Retinal pigment epithelial cell (primary cell): ENCODE results near the gene LGR6.

Experiments used
- DNase-seq: peaks from one replicate; pipeline ENCODE4 v3.0.0-alpha.2; 2010; ENCODE audit warnings: low read depth
- H3K4me3 ChIP-seq: 2 replicates; pipeline ENCODE4 v1.5.1; 2011; ENCODE audit warnings: mild to moderate bottlenecking, low read length, control low read depth, moderate library complexity
- TF ChIP-seq, protein P1 (sequence below): conservative IDR thresholded peaks from 2 replicates; pipeline ENCODE4 v1.5.1; 2011; ENCODE audit warnings: low read depth, low read length, control low read depth, inconsistent platforms

Gene LGR6

DNA sequence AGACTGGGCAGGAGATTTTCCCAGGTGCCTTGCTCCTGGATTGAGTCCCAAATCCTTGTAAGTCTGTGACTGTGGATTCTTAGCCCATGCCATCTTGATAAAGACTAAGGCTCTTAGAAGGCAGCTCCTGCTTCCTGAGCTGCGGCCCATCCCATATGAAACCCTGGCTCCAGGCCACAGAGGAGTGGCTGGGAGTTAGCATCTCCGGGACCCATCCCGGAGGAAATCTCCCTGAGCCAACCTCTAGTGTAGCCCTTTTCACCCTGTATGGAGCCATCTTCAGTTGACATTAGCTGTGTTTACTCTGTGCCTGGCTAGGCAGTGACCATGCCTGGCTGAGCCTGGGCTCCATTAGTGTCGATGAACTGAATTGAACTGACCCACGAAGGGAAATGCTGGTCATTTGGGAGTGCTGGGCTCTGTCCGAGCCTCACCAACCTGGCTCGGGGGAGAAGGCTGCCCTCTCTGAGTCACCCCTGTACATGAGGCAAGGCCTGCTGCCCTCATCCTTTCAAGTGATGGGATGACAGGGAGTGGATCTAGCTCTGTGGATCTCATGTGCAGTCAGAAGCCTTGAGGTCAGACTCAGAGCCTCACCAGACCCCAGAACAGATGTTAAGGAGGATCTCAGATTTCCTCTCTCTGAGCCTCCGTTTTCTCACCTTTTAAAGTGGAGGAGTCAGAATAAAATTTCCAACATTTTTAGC, 37.5 kb downstream of the LGR6 start:
- DNase-seq, result no peak
- TF ChIP-seq, protein P1, sequence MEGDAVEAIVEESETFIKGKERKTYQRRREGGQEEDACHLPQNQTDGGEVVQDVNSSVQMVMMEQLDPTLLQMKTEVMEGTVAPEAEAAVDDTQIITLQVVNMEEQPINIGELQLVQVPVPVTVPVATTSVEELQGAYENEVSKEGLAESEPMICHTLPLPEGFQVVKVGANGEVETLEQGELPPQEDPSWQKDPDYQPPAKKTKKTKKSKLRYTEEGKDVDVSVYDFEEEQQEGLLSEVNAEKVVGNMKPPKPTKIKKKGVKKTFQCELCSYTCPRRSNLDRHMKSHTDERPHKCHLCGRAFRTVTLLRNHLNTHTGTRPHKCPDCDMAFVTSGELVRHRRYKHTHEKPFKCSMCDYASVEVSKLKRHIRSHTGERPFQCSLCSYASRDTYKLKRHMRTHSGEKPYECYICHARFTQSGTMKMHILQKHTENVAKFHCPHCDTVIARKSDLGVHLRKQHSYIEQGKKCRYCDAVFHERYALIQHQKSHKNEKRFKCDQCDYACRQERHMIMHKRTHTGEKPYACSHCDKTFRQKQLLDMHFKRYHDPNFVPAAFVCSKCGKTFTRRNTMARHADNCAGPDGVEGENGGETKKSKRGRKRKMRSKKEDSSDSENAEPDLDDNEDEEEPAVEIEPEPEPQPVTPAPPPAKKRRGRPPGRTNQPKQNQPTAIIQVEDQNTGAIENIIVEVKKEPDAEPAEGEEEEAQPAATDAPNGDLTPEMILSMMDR, result no peak
- H3K4me3 ChIP-seq, result no peak overlapping the region

DNA sequence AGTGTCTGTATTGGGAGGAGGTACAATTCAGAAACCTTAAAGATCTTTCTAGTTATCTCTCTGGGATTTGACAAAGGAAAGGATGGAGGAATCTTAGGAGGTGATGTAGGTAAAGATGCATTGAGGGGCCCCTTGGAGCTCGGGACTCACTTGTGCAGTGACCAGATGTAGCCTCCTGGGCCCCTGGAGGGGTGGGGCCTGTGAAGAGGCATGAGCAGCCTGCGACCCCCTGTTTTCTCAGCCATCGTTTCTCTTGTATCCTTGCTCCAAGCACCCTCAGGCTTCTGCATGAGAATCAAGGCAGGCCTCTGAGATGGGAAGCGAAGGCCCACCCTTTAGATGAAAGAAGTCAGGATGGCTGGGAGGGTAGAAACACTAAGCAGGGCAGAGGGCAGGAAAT, 39.6 kb downstream of the LGR6 start:
- DNase-seq, result no peak
- no peak overlapping the region for H3K4me3 ChIP-seq
- TF ChIP-seq, protein P1, result no peak

DNA sequence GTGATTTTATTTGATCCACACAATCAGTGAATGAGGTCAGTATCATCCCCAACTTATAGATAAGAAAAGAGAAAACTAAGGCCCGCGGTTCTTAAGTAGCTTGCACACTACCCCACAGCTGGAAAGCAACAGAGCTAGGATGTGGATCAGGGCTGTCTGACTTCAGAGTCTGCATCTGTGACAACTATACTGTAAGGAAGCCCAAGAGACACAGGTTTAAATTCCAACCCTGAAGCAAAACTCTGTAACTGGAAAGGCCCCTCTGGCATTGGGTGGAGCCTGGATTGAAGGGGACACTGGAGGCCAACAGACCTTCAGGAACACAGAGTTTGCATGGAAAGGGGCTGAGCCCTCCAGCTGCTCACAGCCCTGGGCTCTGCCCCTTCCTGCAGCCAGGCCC, 40.2 kb downstream of the LGR6 start:
- TF ChIP-seq, protein P1, result no peak
- no peak for DNase-seq
- no peak overlapping the region for H3K4me3 ChIP-seq

DNA sequence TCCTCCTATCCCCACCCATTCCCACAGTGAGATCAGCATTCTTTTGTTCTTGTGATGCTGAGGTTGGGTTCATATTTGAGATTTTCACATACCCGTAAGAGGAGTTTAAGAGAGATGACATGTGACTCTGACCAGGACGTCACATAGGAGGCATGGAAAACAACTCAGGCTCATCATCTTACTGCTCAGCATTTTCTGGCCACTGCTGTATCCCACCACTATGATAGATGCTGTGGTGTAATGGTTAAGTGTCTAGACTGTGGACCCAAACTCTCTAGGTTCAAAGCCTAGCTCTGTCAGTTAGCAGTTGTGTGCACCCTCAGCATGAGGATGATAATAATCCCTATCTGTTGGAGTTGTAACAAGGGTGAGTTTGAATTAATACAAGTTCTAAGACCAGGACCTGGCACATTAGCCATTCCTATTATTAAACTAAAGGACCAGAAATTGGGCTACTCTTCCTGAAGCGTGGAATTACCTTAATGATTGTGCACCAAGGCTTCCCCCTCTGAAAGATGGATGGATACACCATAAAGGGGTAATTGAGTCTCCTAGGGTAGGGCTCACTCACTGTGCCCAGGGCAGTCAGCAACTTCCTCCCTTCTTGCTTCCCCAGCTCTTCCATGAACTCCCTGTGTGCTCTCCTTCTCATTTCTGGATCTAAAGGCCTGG, 40.9 kb downstream of the LGR6 start:
- TF ChIP-seq, protein P1, result no peak
- DNase-seq, result peak; percentile 83
- H3K4me3 ChIP-seq, result no peak overlapping the region

DNA sequence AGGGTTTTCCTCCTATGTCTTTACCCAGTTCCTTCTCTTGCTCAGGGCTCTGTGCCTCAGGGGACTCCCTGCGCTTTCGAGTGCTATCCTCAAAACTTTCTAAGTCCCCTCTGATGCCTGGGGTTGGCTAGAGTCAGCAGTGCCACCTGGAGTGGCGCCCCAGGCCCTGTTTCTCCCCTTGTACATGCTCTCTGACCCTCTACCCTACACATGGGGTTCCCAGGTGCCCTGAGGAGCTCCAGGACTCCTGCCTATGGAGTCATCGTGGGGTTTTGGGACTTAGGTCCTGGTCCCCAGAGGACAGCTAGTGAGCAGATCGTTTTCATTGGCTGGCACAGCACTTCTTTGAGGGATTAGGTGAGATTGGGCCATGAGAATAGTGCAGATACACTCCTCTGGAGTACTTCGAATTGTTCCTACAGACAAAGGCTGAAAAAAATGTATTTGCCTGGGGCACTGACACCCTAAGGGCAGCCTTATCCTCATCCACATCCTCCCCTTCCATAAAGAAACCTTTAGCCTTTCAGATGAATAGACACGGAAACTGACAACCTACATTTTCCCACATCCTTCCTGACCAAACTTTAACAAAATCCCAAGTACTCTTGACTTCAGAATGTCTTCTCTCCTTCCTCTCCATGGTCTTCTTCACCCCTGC, 41.5 kb downstream of the LGR6 start:
- H3K4me3 ChIP-seq, result no peak overlapping the region
- TF ChIP-seq, protein P1, result no peak
- no peak for DNase-seq

DNA sequence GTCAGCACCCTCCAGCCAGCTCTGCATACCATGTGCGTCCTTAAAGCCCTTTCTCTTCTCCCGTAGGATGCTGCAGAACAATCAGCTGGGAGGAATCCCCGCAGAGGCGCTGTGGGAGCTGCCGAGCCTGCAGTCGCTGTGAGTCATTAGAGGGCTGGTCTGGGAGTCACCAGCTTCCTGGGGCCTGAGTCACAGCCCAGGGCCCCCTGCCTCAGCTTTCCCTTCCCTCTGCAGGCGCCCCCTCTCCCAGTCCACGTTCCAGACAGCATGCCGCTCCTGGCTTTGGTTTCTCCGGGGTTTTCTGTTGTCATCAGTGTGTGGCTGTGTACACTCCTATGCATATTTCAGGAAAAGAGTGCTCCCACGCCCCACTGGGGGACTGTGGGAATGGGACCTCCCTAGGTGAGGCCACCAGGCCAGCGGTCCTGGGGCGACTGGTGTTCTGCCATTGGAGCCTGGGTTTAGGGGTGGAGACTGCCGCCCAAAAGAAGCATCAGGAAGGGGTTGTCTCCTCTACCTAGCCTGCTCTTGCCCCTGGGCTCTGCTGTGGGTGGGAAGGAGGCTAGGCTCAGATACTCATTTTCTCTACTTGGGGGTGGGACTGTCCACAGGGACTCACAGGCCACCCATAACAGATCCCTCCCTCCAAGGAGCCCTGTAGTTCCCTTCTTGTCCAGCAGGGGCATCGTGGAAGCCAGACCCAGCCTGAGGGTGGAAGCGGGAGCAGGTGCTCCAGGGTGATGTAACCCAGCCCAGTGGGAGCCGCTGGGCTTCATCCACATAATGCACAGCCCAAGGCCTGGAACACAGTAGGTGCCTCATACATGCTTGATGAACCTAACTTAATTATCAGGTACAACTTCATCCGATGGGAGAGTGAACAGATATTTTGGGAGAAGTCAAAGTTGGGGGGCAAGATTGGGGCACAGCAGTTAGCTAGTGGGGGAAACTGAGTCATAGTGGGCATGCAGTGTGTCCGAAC, 42.5 kb downstream of the LGR6 start:
- TF ChIP-seq, protein P1, result peak; percentile 95
- DNase-seq, result peak; percentile 90
- peak overlapping the region; percentile 11 for H3K4me3 ChIP-seq
